IMR-90 (cell line): ENCODE results near the gene MAFG. TPM values are rescaled to one million over a fixed set of nuclear protein-coding genes. Genes with fewer than 3 reads are reported as not detected.
A peak's percentile ranks its signal among the peaks of the same experiment; 100 is the strongest.

Experiments
- ATAC-seq: fragments of 200-7000 bp; cut with Tn5 transposase; 2 replicates; pipeline ENCODE4 v1.9.1; 2020; ENCODE audit warnings: low read depth, mild to moderate bottlenecking, moderate library complexity
- BruUV-seq: library from RNA; stranded (reverse); fragments of 400-500 nt; replicated peaks from 2 replicates; lab custom pipeline; 2021; lab: Mats Ljungman, UMichigan
- CTCF ChIA-PET: fragments of 300-600 bp; formaldehyde crosslinking; extraction: SDS; loops from one replicate; lab custom pipeline; 2021; ENCODE audit warnings: antibody characterized with exemption; lab: Yijun Ruan, JAX
- POLR2A ChIA-PET: fragments of 300-600 bp; sonication (Branson Sonifier 250); formaldehyde crosslinking; loops from one replicate; lab custom pipeline; 2022; ENCODE audit warnings: antibody characterized with exemption; ENCODE audit not compliant: unreplicated experiment; lab: Charles Lee
- DNase-seq: peaks from one replicate; pipeline ENCODE4 v3.0.0; 2013
- H2AFZ ChIP-seq: replicated peaks from 2 replicates; pipeline ENCODE3; 2013; ENCODE audit warnings: low read length, mild to moderate bottlenecking; ENCODE audit not compliant: poor library complexity
- H2AK5ac ChIP-seq: 2 replicates; pipeline ENCODE4 v1.6.1; 2013; ENCODE audit warnings: low read depth, low read length, inconsistent platforms
- H2AK9ac ChIP-seq: replicated peaks from 2 replicates; pipeline ENCODE3; 2013; ENCODE audit warnings: mild to moderate bottlenecking, low read depth, low read length, moderate library complexity; ENCODE audit not compliant: poor library complexity
- H2BK120ac ChIP-seq: 2 replicates; pipeline ENCODE4 v1.6.1; 2013; ENCODE audit warnings: low read depth, low read length, inconsistent platforms
- H2BK15ac ChIP-seq: 3 replicates; pipeline ENCODE4 v1.6.1; 2013; ENCODE audit warnings: low read depth, low read length, inconsistent platforms
- H2BK20ac ChIP-seq: 2 replicates; pipeline ENCODE4 v1.6.1; 2013; ENCODE audit warnings: low read depth, mild to moderate bottlenecking, inconsistent platforms, low read length, moderate library complexity
- H2BK5ac ChIP-seq: 2 replicates; pipeline ENCODE4 v1.6.1; 2013; ENCODE audit warnings: mild to moderate bottlenecking, low read depth, low read length, inconsistent platforms; ENCODE audit not compliant: poor library complexity, severe bottlenecking
- H3K14ac ChIP-seq: replicated peaks from 2 replicates; pipeline ENCODE4 v1.6.1; 2013; ENCODE audit warnings: low read depth, low read length, inconsistent platforms
- H3K18ac ChIP-seq: 2 replicates; pipeline ENCODE4 v1.6.1; 2013; ENCODE audit warnings: low read depth, low read length, control low read depth
- H3K23ac ChIP-seq: 2 replicates; pipeline ENCODE4 v1.6.1; 2013; ENCODE audit warnings: low read depth, low read length, inconsistent platforms
- H3K27ac ChIP-seq: 2 replicates; pipeline ENCODE4 v1.5.1; 2013; ENCODE audit warnings: mild to moderate bottlenecking, control low read depth, low read length; ENCODE audit not compliant: insufficient read depth
- H3K27me3 ChIP-seq: 2 replicates; pipeline ENCODE4 v1.6.1; 2013; ENCODE audit warnings: low read length; ENCODE audit not compliant: control insufficient read depth, insufficient read depth
- H3K36me3 ChIP-seq: 2 replicates; pipeline ENCODE4 v1.6.1; 2013; ENCODE audit warnings: low read length, mixed read lengths; ENCODE audit not compliant: control insufficient read depth, insufficient read depth
- H3K4ac ChIP-seq: 2 replicates; pipeline ENCODE4 v1.6.1; 2013; ENCODE audit warnings: low read depth, low read length, inconsistent platforms
- H3K4me1 ChIP-seq: 2 replicates; pipeline ENCODE4 v1.6.1; 2013; ENCODE audit warnings: low read length, mixed read lengths; ENCODE audit not compliant: control insufficient read depth, insufficient read depth
- H3K4me2 ChIP-seq: 2 replicates; pipeline ENCODE4 v1.6.1; 2013; ENCODE audit warnings: low read depth, mild to moderate bottlenecking, control low read depth, low read length, moderate library complexity
- H3K4me3 ChIP-seq: 2 replicates; pipeline ENCODE4 v1.5.1; 2013; ENCODE audit warnings: low read depth, mild to moderate bottlenecking, control low read depth, low read length, moderate library complexity; ENCODE audit not compliant: insufficient read depth
- H3K56ac ChIP-seq: 2 replicates; pipeline ENCODE4 v1.6.1; 2013; ENCODE audit warnings: low read length, inconsistent platforms; ENCODE audit not compliant: insufficient read depth; ENCODE audit errors: extremely low read depth
- H3K79me1 ChIP-seq, 2 experiments: 2 replicates each; pipeline ENCODE4 v1.6.1; 2013; ENCODE audit warnings: low read length in 2 of 2, inconsistent platforms in 1 of 2, low read depth in 1 of 2
- H3K9ac ChIP-seq: 2 replicates; pipeline ENCODE4 v1.6.1; 2013; ENCODE audit warnings: low read depth, low read length, control low read depth
- H3K9me1 ChIP-seq: 2 replicates; pipeline ENCODE4 v1.6.1; 2013; ENCODE audit warnings: low read length, inconsistent platforms; ENCODE audit not compliant: insufficient read depth
- H3K9me3 ChIP-seq: 2 replicates; pipeline ENCODE4 v1.6.1; 2013; ENCODE audit warnings: low read length; ENCODE audit not compliant: control insufficient read depth, insufficient read depth
- H4K20me1 ChIP-seq: 2 replicates; pipeline ENCODE4 v1.6.1; 2013; ENCODE audit warnings: low read length, inconsistent platforms; ENCODE audit not compliant: insufficient read depth
- H4K5ac ChIP-seq: 2 replicates; pipeline ENCODE4 v1.6.1; 2013; ENCODE audit warnings: mild to moderate bottlenecking, low read depth, low read length, control low read depth
- H4K8ac ChIP-seq, 2 experiments: 2 replicates each; pipeline ENCODE4 v1.6.1; 2013; ENCODE audit warnings: low read depth in 2 of 2, low read length in 2 of 2, control low read depth in 1 of 2, inconsistent platforms in 1 of 2
- H4K91ac ChIP-seq: 2 replicates; pipeline ENCODE4 v1.6.1; 2013; ENCODE audit warnings: low read depth, low read length, inconsistent platforms; ENCODE audit not compliant: insufficient read depth
- BHLHE40 ChIP-seq: fragments of 150-350 bp; IDR thresholded peaks from 2 replicates; pipeline ENCODE4 v1.6.1; 2016; ENCODE audit warnings: mild to moderate bottlenecking, low read depth, low read length
- CEBPB ChIP-seq: IDR thresholded peaks from 2 replicates; pipeline ENCODE4 v1.6.1; 2012; ENCODE audit warnings: low read depth, low read length, improper control_type of control experiment
- CHD1 ChIP-seq: IDR thresholded peaks from 2 replicates; pipeline ENCODE4 v1.6.1; 2012; ENCODE audit warnings: low read depth, low read length, improper control_type of control experiment
- FOS ChIP-seq: fragments of 150-350 bp; IDR thresholded peaks from 2 replicates; pipeline ENCODE4 v1.6.1; 2016; ENCODE audit warnings: low read depth, low read length
- MAFK ChIP-seq: IDR thresholded peaks from 2 replicates; pipeline ENCODE4 v1.6.1; 2012; ENCODE audit warnings: low read depth, low read length, improper control_type of control experiment
- MAZ ChIP-seq: IDR thresholded peaks from 2 replicates; pipeline ENCODE4 v1.6.1; 2012; ENCODE audit warnings: low read depth, mild to moderate bottlenecking, low read length, improper control_type of control experiment, moderate library complexity, borderline replicate concordance
- MXI1 ChIP-seq: IDR thresholded peaks from 2 replicates; pipeline ENCODE4 v1.6.1; 2012; ENCODE audit warnings: low read depth, mild to moderate bottlenecking, low read length, moderate library complexity, borderline replicate concordance
- SMC3 ChIP-seq: fragments of 150-350 bp; IDR thresholded peaks from 2 replicates; pipeline ENCODE4 v1.6.1; 2016; ENCODE audit warnings: low read depth, mild to moderate bottlenecking, antibody characterized with exemption, low read length, moderate library complexity
- USF2 ChIP-seq: fragments of 150-350 bp; IDR thresholded peaks from 2 replicates; pipeline ENCODE4 v1.6.1; 2017; ENCODE audit warnings: mild to moderate bottlenecking, antibody characterized with exemption, low read length, low read depth
- WGBS, 2 experiments: methylation state at CpG; one replicate each; pipeline versions ENCODE4 v1.1.5 to v1.1.7; 2013; ENCODE audit warnings: missing lambda C conversion rate in 2 of 2; ENCODE audit not compliant: insufficient read length in 1 of 2; ENCODE audit errors: extremely low coverage in 2 of 2; 5-methylcytosine and 5-hydroxymethylcytosine counted together
- dilution Hi-C: fragments of 300-500 bp; cut with HindIII; formaldehyde crosslinking; loops from one replicate; pipeline ENCODE4 v1.14.3; 2018; ENCODE audit warnings: low sequenced_read_pairs; ENCODE audit not compliant: unreplicated experiment
- in situ Hi-C: fragments of 300-500 bp; cut with MboI; formaldehyde crosslinking; loops from 3 replicates; pipeline ENCODE4 v1.14.3; 2019; ENCODE audit warnings: low sequenced_read_pairs, inconsistent platforms, mixed read lengths
- intact Hi-C: fragments of 100-400 bp; cut with micrococcal nuclease; formaldehyde crosslinking; loops from 2 replicates; pipeline ENCODE4 v1.10.0; 2022
- polyA plus RNA-seq, 3 experiments: library from polyadenylated mRNA; depleted of rRNA; stranded (reverse); fragments of >200 nt; gene quantifications; 2 replicates each; pipeline ENCODE4 v1.2.3, GENCODE V29; 2012; ENCODE audit warnings: low replicate concordance in 1 of 3
- total RNA-seq: library from RNA; depleted of rRNA; stranded (reverse); fragments of >200 nt; gene quantifications from 2 replicates; pipeline ENCODE4 v1.2.3, GENCODE V29; 2012
- TF ChIP-seq, protein P1 (sequence below): conservative IDR thresholded peaks from 2 replicates; pipeline ENCODE4 v1.5.1; 2012; ENCODE audit warnings: mild to moderate bottlenecking, low read depth, low read length, improper control_type of control experiment

Gene MAFG
- total and polyA plus RNA-seq, 2 of the 4 experiments (the other 2 are of a cell fraction), result 6.1 to 15.4 TPM

- Histone ChIP-seq H2BK15ac (no peak overlapping the region), H3K27ac (no peak overlapping the region), H2BK5ac (no peak overlapping the region), H3K79me1 (peaks cover 0 to 18% of the 10 kb centered on the region in 2 experiments; a peak in 2 of 4 replicates), H3K4me1 (peaks cover 5% of the 10 kb centered on the region), H3K9ac (no peak overlapping the region), H4K20me1 (peaks cover 14% of the 10 kb centered on the region), H4K5ac (no peak overlapping the region), H4K91ac (no peak overlapping the region), H2BK20ac (no peak overlapping the region), H3K4ac (no peak overlapping the region), H3K9me3 (no peaks in the 10 kb centered on the region), H3K4me2 (no peak overlapping the region), H2AK5ac (no peak overlapping the region), H2AK9ac (peak overlapping the region; percentile 35), H2BK120ac (no peak overlapping the region), H3K36me3 (peaks cover 30% of the 10 kb centered on the region), H2AFZ (no peak overlapping the region), H3K18ac (no peak overlapping the region), H3K56ac (no peak overlapping the region), H3K14ac (no peak overlapping the region), H3K4me3 (no peak overlapping the region), H3K9me1 (0 out of 2 replicates have a peak, but pooled peaks cover 4% of the 10 kb centered on the region), H3K23ac (no peak overlapping the region), H3K27me3 (no peaks in the 10 kb centered on the region), H4K8ac (no peak overlapping the region)
- BruUV-seq, result no TSS peak
- intact Hi-C loops, result no loop called here
- 100% methylated on average over 2 of the region's 11 CpGs; no CpG with 5 or more reads in 1 of the 2 experiments for WGBS, 2 experiments
- DNase-seq (no peak), ATAC-seq (no peak)
- no peak for TF ChIP-seq MAFK
- TF ChIP-seq MAZ, result no peak
- TF ChIP-seq FOS, result no peak
- TF ChIP-seq USF2, result no peak
- no peak for TF ChIP-seq CHD1
- TF ChIP-seq, protein P1, sequence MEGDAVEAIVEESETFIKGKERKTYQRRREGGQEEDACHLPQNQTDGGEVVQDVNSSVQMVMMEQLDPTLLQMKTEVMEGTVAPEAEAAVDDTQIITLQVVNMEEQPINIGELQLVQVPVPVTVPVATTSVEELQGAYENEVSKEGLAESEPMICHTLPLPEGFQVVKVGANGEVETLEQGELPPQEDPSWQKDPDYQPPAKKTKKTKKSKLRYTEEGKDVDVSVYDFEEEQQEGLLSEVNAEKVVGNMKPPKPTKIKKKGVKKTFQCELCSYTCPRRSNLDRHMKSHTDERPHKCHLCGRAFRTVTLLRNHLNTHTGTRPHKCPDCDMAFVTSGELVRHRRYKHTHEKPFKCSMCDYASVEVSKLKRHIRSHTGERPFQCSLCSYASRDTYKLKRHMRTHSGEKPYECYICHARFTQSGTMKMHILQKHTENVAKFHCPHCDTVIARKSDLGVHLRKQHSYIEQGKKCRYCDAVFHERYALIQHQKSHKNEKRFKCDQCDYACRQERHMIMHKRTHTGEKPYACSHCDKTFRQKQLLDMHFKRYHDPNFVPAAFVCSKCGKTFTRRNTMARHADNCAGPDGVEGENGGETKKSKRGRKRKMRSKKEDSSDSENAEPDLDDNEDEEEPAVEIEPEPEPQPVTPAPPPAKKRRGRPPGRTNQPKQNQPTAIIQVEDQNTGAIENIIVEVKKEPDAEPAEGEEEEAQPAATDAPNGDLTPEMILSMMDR, result no peak
- TF ChIP-seq SMC3, result no peak
- TF ChIP-seq BHLHE40, result no peak
- TF ChIP-seq CEBPB, result no peak
- TF ChIP-seq MXI1, result no peak
- ChIA-PET POLR2A (no interaction called here), CTCF (no interaction called here)
- in situ Hi-C loops, result no loop called here
- dilution Hi-C loops, result no loop called here
Observed at GRCh38 chr17:81908793-81909192, 18.7 kb downstream of the MAFG start.
